ENCODE results near the gene ZNF408. TPM values are rescaled to one million over a fixed set of nuclear protein-coding genes. Genes with fewer than 3 reads are reported as not detected.
A peak's percentile ranks its signal among the peaks of the same experiment; 100 is the strongest.

ZNF408 gene
- total RNA-seq, 1 experiment from 2014 or later = 15.2 TPM

DNA sequence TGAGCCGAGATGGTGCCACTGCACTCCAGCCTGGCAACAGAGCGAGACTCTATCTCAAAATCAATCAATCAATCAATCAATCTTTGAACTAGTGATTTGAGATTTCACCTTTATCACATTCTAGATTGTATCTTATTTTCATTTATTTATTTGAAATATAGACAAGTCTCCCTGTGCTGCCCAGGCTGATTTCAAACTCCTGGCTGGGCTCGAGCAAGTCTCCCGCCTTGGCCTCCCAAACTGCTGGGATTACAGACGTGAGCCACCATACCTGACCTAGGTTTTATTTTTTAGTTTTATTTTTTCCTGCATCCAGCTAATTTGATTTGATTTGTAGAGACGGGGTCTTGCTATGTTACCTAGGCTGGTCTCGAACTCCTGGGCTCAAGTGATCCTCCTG, 35.3 kb downstream of the ZNF408 start:
- Mint-ChIP-seq H3K9me3 (no peaks in the 10 kb centered on the region), H3K4me1 (0 out of 2 replicates have a peak, but pooled peaks cover 5% of the 10 kb centered on the region), H3K27me3 (ENCODE audit: low read depth) (no peaks in the 10 kb centered on the region; the same call in 1 of the 2 replicates), H3K36me3 (peaks cover 5% of the 10 kb centered on the region), H3K27ac (no peak overlapping the region), H3K4me3 (no peak overlapping the region)
- ChIA-PET POLR2A (no interaction called here), CTCF (interaction anchor here (1.4 kb wide), 1 partner anchor 442 kb away, joined by 3 read pairs; no protein-coding TSS in a partner anchor)
- TF ChIP-seq ATF1 (CRISPR knock-in tag; IDR thresholded peaks at IDR 0.05) (no peak), OVOL2 (CRISPR knock-in tag; IDR thresholded peaks at IDR 0.05; ENCODE audit: borderline replicate concordance) (no peak), PRRX2 (CRISPR knock-in tag; IDR thresholded peaks at IDR 0.05) (no peak), CDX4 (CRISPR knock-in tag; IDR thresholded peaks at IDR 0.05; ENCODE audit: borderline replicate concordance) (no peak), NR1H2 (CRISPR knock-in tag; IDR thresholded peaks at IDR 0.05) (no peak), ZNF121 (CRISPR knock-in tag; IDR thresholded peaks at IDR 0.05) (no peak), ELF4 (CRISPR knock-in tag; IDR thresholded peaks at IDR 0.05; ENCODE audit: low read depth) (no peak), MXD4 (CRISPR knock-in tag; IDR thresholded peaks at IDR 0.05; ENCODE audit: borderline replicate concordance) (no peak), GRHL2 (CRISPR knock-in tag; IDR thresholded peaks at IDR 0.05; ENCODE audit: insufficient replicate concordance, severe bottlenecking) (no peak)
- DNase-seq (ENCODE audit: low spot score) = no peak
- no peak for ATAC-seq

- peaks cover 10% of the 10 kb centered on the region for H3K36me3 Mint-ChIP-seq
- ChIA-PET POLR2A (no interaction called here), CTCF (no interaction called here)
- no peak overlapping the region for H3K27ac Mint-ChIP-seq
- no peak for TF ChIP-seq RELA (CRISPR knock-in tag; IDR thresholded peaks at IDR 0.05; ENCODE audit: borderline replicate concordance)
- no peak for TF ChIP-seq JAZF1 (CRISPR knock-in tag; IDR thresholded peaks at IDR 0.05)
- no peak for TF ChIP-seq GABPB1 (CRISPR knock-in tag; IDR thresholded peaks at IDR 0.05)
- no peak for TF ChIP-seq NFE2L1 (CRISPR knock-in tag; IDR thresholded peaks at IDR 0.05)
- TF ChIP-seq CREB1 (CRISPR knock-in tag; IDR thresholded peaks at IDR 0.05) = no peak
- TF ChIP-seq TEAD1 (CRISPR knock-in tag; IDR thresholded peaks at IDR 0.05) = no peak
- TF ChIP-seq ZNF532 (CRISPR knock-in tag; IDR thresholded peaks at IDR 0.05; ENCODE audit: borderline replicate concordance) = no peak
- TF ChIP-seq ZSCAN18 (CRISPR knock-in tag; IDR thresholded peaks at IDR 0.05) = no peak
- H3K4me1 Mint-ChIP-seq = 0 out of 2 replicates have a peak, but pooled peaks cover 5% of the 10 kb centered on the region
- ATAC-seq = no peak
- no peak for DNase-seq (ENCODE audit: low spot score)
- H3K4me3 Mint-ChIP-seq = no peak overlapping the region
- H3K27me3 Mint-ChIP-seq (ENCODE audit: low read depth) = no peaks in the 10 kb centered on the region; the same call in 1 of the 2 replicates
- H3K9me3 Mint-ChIP-seq = no peaks in the 10 kb centered on the region
Measured at GRCh38 chr11:46736615-46737014, 35.8 kb downstream of the ZNF408 start.

- Mint-ChIP-seq H3K27me3 (ENCODE audit: low read depth) (no peaks in the 10 kb centered on the region; the same call in 1 of the 2 replicates), H3K36me3 (peaks cover 21% of the 10 kb centered on the region), H3K4me3 (no peak overlapping the region), H3K4me1 (0 out of 2 replicates have a peak, but pooled peaks cover 5% of the 10 kb centered on the region), H3K27ac (no peak overlapping the region), H3K9me3 (no peaks in the 10 kb centered on the region)
- peak; percentile 26; the same call in 1 of the 2 replicates for TF ChIP-seq ZNF121 (CRISPR knock-in tag; IDR thresholded peaks at IDR 0.05)
- TF ChIP-seq SMAD3 (CRISPR knock-in tag; IDR thresholded peaks at IDR 0.05; ENCODE audit: borderline replicate concordance) = no peak
- TF ChIP-seq, protein P1, sequence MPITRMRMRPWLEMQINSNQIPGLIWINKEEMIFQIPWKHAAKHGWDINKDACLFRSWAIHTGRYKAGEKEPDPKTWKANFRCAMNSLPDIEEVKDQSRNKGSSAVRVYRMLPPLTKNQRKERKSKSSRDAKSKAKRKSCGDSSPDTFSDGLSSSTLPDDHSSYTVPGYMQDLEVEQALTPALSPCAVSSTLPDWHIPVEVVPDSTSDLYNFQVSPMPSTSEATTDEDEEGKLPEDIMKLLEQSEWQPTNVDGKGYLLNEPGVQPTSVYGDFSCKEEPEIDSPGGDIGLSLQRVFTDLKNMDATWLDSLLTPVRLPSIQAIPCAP (CRISPR knock-in tag; IDR thresholded peaks at IDR 0.05) = no peak
- CTCF ChIA-PET = no interaction called here
- ATAC-seq (no peak), DNase-seq (ENCODE audit: low spot score) (no peak)
- POLR2A ChIA-PET = interaction anchor here (0.6 to 1.0 kb wide), 2 partner anchors 180 to 493 kb away, joined by 4 to 5 read pairs; no protein-coding TSS in a partner anchor
Measured at GRCh38 chr11:46737699-46738098, 36.9 kb downstream of the ZNF408 start.
